ENCODE measurements around the gene NBPF3.

Gene NBPF3

GRCh38 chr1:21520899-21521716 is 81.2 kb downstream of the NBPF3 start:
- Histone ChIP-seq H2AFZ (ENCODE audit: low read length) (no peak overlapping the region), H4K20me1 (ENCODE audit: insufficient read depth, low read length) (no peaks in the 10 kb centered on the region), H3K9me2 (replicated peaks; ENCODE audit: insufficient read depth, low read length) (no peaks in the 10 kb centered on the region), H3K27ac (ENCODE audit: low read length) (no peak overlapping the region), H3K9ac (ENCODE audit: low read length) (no peak overlapping the region), H3K27me3 (replicated peaks; ENCODE audit: insufficient read depth, low read length) (peaks cover 35% of the 10 kb centered on the region), H3K4me1 (ENCODE audit: low read length) (no peaks in the 10 kb centered on the region), H3K36me3 (replicated peaks; ENCODE audit: insufficient read depth, low read length) (no peaks in the 10 kb centered on the region), H3K79me2 (ENCODE audit: low read length) (no peaks in the 10 kb centered on the region), H3K4me3 (ENCODE audit: low read length) (no peak overlapping the region), H3K4me2 (ENCODE audit: low read depth, low read length) (no peak overlapping the region), H3K9me3 (replicated peaks; ENCODE audit: insufficient read depth, low read length) (no peaks in the 10 kb centered on the region), H3F3A (ENCODE audit: insufficient read depth, low read length) (no peaks in the 10 kb centered on the region)
- no peak for TF ChIP-seq EZH2 (optimal IDR thresholded peaks at IDR 0.05; ENCODE audit: low read depth, low read length)
- no peak for TF ChIP-seq CTCF (IDR thresholded peaks at IDR 0.05; ENCODE audit: low read length)
- no peak for TF ChIP-seq EZH2phosphoT487 (IDR thresholded peaks at IDR 0.05; ENCODE audit: low read length)
- no peak for DNase-seq

GRCh38 chr1:21521717-21522060 is 81.8 kb downstream of the NBPF3 start:
- no peaks in the 10 kb centered on the region for H3K9me2 ChIP-seq (replicated peaks; ENCODE audit: insufficient read depth, low read length)
- no peak overlapping the region for H3K9ac ChIP-seq (ENCODE audit: low read length)
- no peak for DNase-seq
- no peaks in the 10 kb centered on the region for H3K4me1 ChIP-seq (ENCODE audit: low read length)
- no peaks in the 10 kb centered on the region for H3K79me2 ChIP-seq (ENCODE audit: low read length)
- no peak overlapping the region for H2AFZ ChIP-seq (ENCODE audit: low read length)
- no peaks in the 10 kb centered on the region for H3K36me3 ChIP-seq (replicated peaks; ENCODE audit: insufficient read depth, low read length)
- no peaks in the 10 kb centered on the region for H4K20me1 ChIP-seq (ENCODE audit: insufficient read depth, low read length)
- no peaks in the 10 kb centered on the region for H3F3A ChIP-seq (ENCODE audit: insufficient read depth, low read length)
- TF ChIP-seq EZH2phosphoT487 (IDR thresholded peaks at IDR 0.05; ENCODE audit: low read length) (no peak), EZH2 (optimal IDR thresholded peaks at IDR 0.05; ENCODE audit: low read depth, low read length) (no peak), CTCF (IDR thresholded peaks at IDR 0.05; ENCODE audit: low read length) (no peak)
- H3K27ac ChIP-seq (ENCODE audit: low read length) = no peak overlapping the region
- no peak overlapping the region for H3K4me2 ChIP-seq (ENCODE audit: low read depth, low read length)
- peaks cover 34% of the 10 kb centered on the region for H3K27me3 ChIP-seq (replicated peaks; ENCODE audit: insufficient read depth, low read length)
- H3K4me3 ChIP-seq (ENCODE audit: low read length) = no peak overlapping the region
- no peaks in the 10 kb centered on the region for H3K9me3 ChIP-seq (replicated peaks; ENCODE audit: insufficient read depth, low read length)

- no peaks in the 10 kb centered on the region for H3K79me2 ChIP-seq (ENCODE audit: low read length)
- TF ChIP-seq CTCF (IDR thresholded peaks at IDR 0.05; ENCODE audit: low read length) (no peak), EZH2phosphoT487 (IDR thresholded peaks at IDR 0.05; ENCODE audit: low read length) (no peak), EZH2 (optimal IDR thresholded peaks at IDR 0.05; ENCODE audit: low read depth, low read length) (no peak)
- H3K4me3 ChIP-seq (ENCODE audit: low read length) = no peak overlapping the region
- H3K9me3 ChIP-seq (replicated peaks; ENCODE audit: insufficient read depth, low read length) = no peaks in the 10 kb centered on the region
- no peak for DNase-seq
- H3K27ac ChIP-seq (ENCODE audit: low read length) = no peak overlapping the region
- no peaks in the 10 kb centered on the region for H3K36me3 ChIP-seq (replicated peaks; ENCODE audit: insufficient read depth, low read length)
- no peak overlapping the region for H3K4me2 ChIP-seq (ENCODE audit: low read depth, low read length)
- H3K9me2 ChIP-seq (replicated peaks; ENCODE audit: insufficient read depth, low read length) = no peaks in the 10 kb centered on the region
- no peak overlapping the region for H3K9ac ChIP-seq (ENCODE audit: low read length)
- H3K4me1 ChIP-seq (ENCODE audit: low read length) = no peaks in the 10 kb centered on the region
- H3K27me3 ChIP-seq (replicated peaks; ENCODE audit: insufficient read depth, low read length) = peaks cover 40% of the 10 kb centered on the region
- no peaks in the 10 kb centered on the region for H4K20me1 ChIP-seq (ENCODE audit: insufficient read depth, low read length)
- no peak overlapping the region for H2AFZ ChIP-seq (ENCODE audit: low read length)
- H3F3A ChIP-seq (ENCODE audit: insufficient read depth, low read length) = no peaks in the 10 kb centered on the region
Measured at GRCh38 chr1:21522525-21523038, 82.6 kb downstream of the NBPF3 start.
